GM19328 (cell line): ENCODE measurements around the gene INPP5B.
A peak's percentile ranks its signal among the peaks of the same experiment; 100 is the strongest.

ENCODE experiments used
- ATAC-seq: cut with Tn5 transposase; IDR thresholded peaks from one replicate; pipeline ENCODE4 v1.9.1; 2021; ENCODE audit warnings: mild to moderate bottlenecking, moderate library complexity; ENCODE audit not compliant: unreplicated experiment

The INPP5B gene

GRCh38 chr1:37879865-37880264 lies 67.0 kb downstream of the INPP5B start:
- ATAC-seq = no peak

- ATAC-seq = no peak
Observed at GRCh38 chr1:37878071-37878470, 68.8 kb downstream of the INPP5B start.

- no peak for ATAC-seq
Observed at GRCh38 chr1:37875833-37876232, 71.0 kb downstream of the INPP5B start.

GRCh38 chr1:37872692-37873091 lies 74.2 kb downstream of the INPP5B start:
- ATAC-seq = no peak

- no peak for ATAC-seq
Observed at GRCh38 chr1:37868466-37868865, 78.4 kb downstream of the INPP5B start.

GRCh38 chr1:37867784-37868183 lies 79.1 kb downstream of the INPP5B start:
- no peak for ATAC-seq

- ATAC-seq = no peak
Observed at GRCh38 chr1:37866491-37866890, 80.4 kb downstream of the INPP5B start.

GRCh38 chr1:37865348-37866120 lies 81.3 kb downstream of the INPP5B start:
- ATAC-seq = no peak

- ATAC-seq = no peak
Observed at GRCh38 chr1:37862330-37862729, 84.5 kb downstream of the INPP5B start.

- no peak for ATAC-seq
Observed at GRCh38 chr1:37861151-37861550, 85.7 kb downstream of the INPP5B start.

- no peak for ATAC-seq
Observed at GRCh38 chr1:37860346-37860666, 86.5 kb downstream of the INPP5B start.

GRCh38 chr1:37859507-37860345 lies 87.1 kb downstream of the INPP5B start, which contains the start of gene MTF1:
MTF1 (minus strand) TSS chr1:37859592; CDS start chr1:37857658, 1,934 bp downstream.
- peak; percentile 93 for ATAC-seq

- ATAC-seq = peak; percentile 12
Observed at GRCh38 chr1:37858931-37859506, 87.8 kb downstream of the INPP5B start.

- ATAC-seq = no peak
Observed at GRCh38 chr1:37854406-37854805, 92.4 kb downstream of the INPP5B start.

- no peak for ATAC-seq
Observed at GRCh38 chr1:37853157-37853556, 93.7 kb downstream of the INPP5B start.

GRCh38 chr1:37851782-37852210 lies 95.1 kb downstream of the INPP5B start:
- ATAC-seq = no peak

- ATAC-seq = no peak
Observed at GRCh38 chr1:37851262-37851661, 95.6 kb downstream of the INPP5B start.

GRCh38 chr1:37850352-37850955 lies 96.4 kb downstream of the INPP5B start:
- no peak for ATAC-seq

GRCh38 chr1:37849480-37849879 lies 97.4 kb downstream of the INPP5B start:
- ATAC-seq = no peak

- ATAC-seq = no peak
Observed at GRCh38 chr1:37846647-37847339, 100.1 kb downstream of the INPP5B start.

- ATAC-seq = no peak
Observed at GRCh38 chr1:37845786-37846185, 101.1 kb downstream of the INPP5B start.
